Gastroesophageal sphincter (tissue), 4 donors: Measurements from ENCODE around the gene S100A7. TPM values are rescaled to one million over a fixed set of nuclear protein-coding genes. Genes with fewer than 3 reads are reported as not detected.

Source experiments
- ATAC-seq: fragments of 150-250 bp; one replicate; pipeline ENCODE4 v1.9.1; 2016; ENCODE audit warnings: mild to moderate bottlenecking, moderate library complexity
- H3K27ac ChIP-seq, 4 donors: fragments of 200-600 bp; sonication (generic) in 3 of 4; 1 replicate in 3 of 4; 2 replicates in 1 of 4; pipeline ENCODE4 v1.5.1; 2016 to 2019
- H3K27me3 ChIP-seq: fragments of 200-600 bp; sonication (generic); one replicate; pipeline ENCODE4 v1.5.1; 2019
- H3K36me3 ChIP-seq, 2 donors: fragments of 200-600 bp; sonication (generic); one replicate each; pipeline ENCODE4 v1.5.1; 2019; ENCODE audit warnings: control low read depth in 1 of 2
- H3K4me1 ChIP-seq, 3 donors: fragments of 200-600 bp; sonication (generic); 1 replicate in 2 of 3; 2 replicates in 1 of 3; pipeline ENCODE4 v1.5.1; 2016 to 2019; ENCODE audit warnings: control low read depth in 2 of 3
- H3K4me3 ChIP-seq, 2 donors: fragments of 200-600 bp; sonication (generic); one replicate each; pipeline ENCODE4 v1.5.1; 2019; ENCODE audit warnings: mild to moderate bottlenecking in 1 of 2, moderate library complexity in 1 of 2
- H3K9me3 ChIP-seq, 3 donors: fragments of 200-600 bp; sonication (generic); one replicate each; pipeline ENCODE4 v1.5.1; 2017 to 2019; ENCODE audit warnings: control low read depth in 2 of 3
- CTCF ChIP-seq, 4 experiments: fragments of 200-600 bp in 2 of 4; fragments of 450-650 bp in 2 of 4; sonication (generic) in 1 of 4; IDR thresholded peaks; one replicate each; pipeline ENCODE4 v1.5.1; 2017 to 2019; ENCODE audit warnings: antibody characterized with exemption in 4 of 4, mild to moderate bottlenecking in 2 of 4, moderate library complexity in 2 of 4
- EP300 ChIP-seq: sonication (generic); formaldehyde crosslinking; IDR thresholded peaks from one replicate; pipeline ENCODE4 v1.6.1; 2017; ENCODE audit warnings: antibody characterized with exemption, mild to moderate bottlenecking
- POLR2A ChIP-seq, 2 donors: fragments of 450-650 bp; IDR thresholded peaks; one replicate each; pipeline ENCODE4 v1.6.1; 2017; ENCODE audit warnings: antibody characterized with exemption in 2 of 2, mild to moderate bottlenecking in 2 of 2, moderate library complexity in 1 of 2
- POLR2AphosphoS5 ChIP-seq: sonication (generic); formaldehyde crosslinking; IDR thresholded peaks from one replicate; pipeline ENCODE4 v1.6.1; 2017; ENCODE audit warnings: antibody characterized with exemption
- WGBS, 2 donors: methylation state at CpG; one replicate each; pipeline ENCODE4 v1.1.5; 2018; ENCODE audit warnings: low coverage in 1 of 2; 5-methylcytosine and 5-hydroxymethylcytosine counted together
- total RNA-seq, 4 donors: library from RNA; depleted of rRNA; stranded (reverse); fragments of >200 nt; gene quantifications; one replicate each; pipeline ENCODE4 v1.1.0, GENCODE V29; 2016

Gene S100A7
- total RNA-seq, 4 donors from 2014 or later: 33.0 to 253 TPM; not detected in 2

GRCh38 chr1:153495536-153495935 lies 35.1 kb upstream of the S100A7 start:
- ATAC-seq: no peak

GRCh38 chr1:153494976-153495535 lies 34.6 kb upstream of the S100A7 start:
- H3K4me1 ChIP-seq: peaks cover 0 to 27% (median 13%) of the 10 kb centered on the region in 3 donors
- H3K27me3 ChIP-seq: no peaks in the 10 kb centered on the region
- TF ChIP-seq POLR2A (IDR thresholded peaks at IDR 0.05) (no peak), POLR2AphosphoS5 (no peak), CTCF (IDR thresholded peaks at IDR 0.05) (peak; percentile 87 to 92 (median 88))
- no peak overlapping the region for H3K4me3 ChIP-seq
- no peaks in the 10 kb centered on the region for H3K9me3 ChIP-seq
- no peak for ATAC-seq
- no peaks in the 10 kb centered on the region for H3K36me3 ChIP-seq
- H3K27ac ChIP-seq: no peak overlapping the region
- 19 to 43% methylated on average over 3 of the region's 6 CpGs for WGBS, 2 donors

More at GRCh38 chr1:153495536-153495935, 35.1 kb upstream of the S100A7 start:
- H3K27ac ChIP-seq: no peak overlapping the region
- H3K4me3 ChIP-seq: no peak overlapping the region
- H3K27me3 ChIP-seq: no peaks in the 10 kb centered on the region
- no peaks in the 10 kb centered on the region for H3K9me3 ChIP-seq
- H3K36me3 ChIP-seq: no peaks in the 10 kb centered on the region
- 51% methylated on average over 4 of the region's 6 CpGs; no CpG with 5 or more reads in 1 of the 2 donors for WGBS, 2 donors
- TF ChIP-seq CTCF (IDR thresholded peaks at IDR 0.05) (no peak), POLR2AphosphoS5 (no peak), EP300 (no peak), POLR2A (IDR thresholded peaks at IDR 0.05) (no peak)
- H3K4me1 ChIP-seq: peaks cover 0 to 22% (median 12%) of the 10 kb centered on the region in 3 donors

GRCh38 chr1:153493343-153493960 lies 33.0 kb upstream of the S100A7 start:
- ATAC-seq: no peak
- WGBS, 2 donors: 75 to 81% methylated on average over 4 to 5 of the region's 6 CpGs
- no peaks in the 10 kb centered on the region for H3K36me3 ChIP-seq
- H3K9me3 ChIP-seq: no peaks in the 10 kb centered on the region
- H3K4me3 ChIP-seq: no peak overlapping the region
- TF ChIP-seq EP300 (no peak), POLR2A (IDR thresholded peaks at IDR 0.05) (no peak), POLR2AphosphoS5 (no peak), CTCF (IDR thresholded peaks at IDR 0.05) (no peak)
- H3K4me1 ChIP-seq: peaks cover 0 to 37% (median 13%) of the 10 kb centered on the region in 3 donors
- H3K27me3 ChIP-seq: no peaks in the 10 kb centered on the region
- H3K27ac ChIP-seq: peak overlapping the region in 1 of 4 donors; percentile 20

- no peaks in the 10 kb centered on the region for H3K27me3 ChIP-seq
- peak overlapping the region; percentile 35 to 83 (median 66) for H3K27ac ChIP-seq
- no peaks in the 10 kb centered on the region for H3K36me3 ChIP-seq
- H3K4me1 ChIP-seq: peaks cover 0 to 40% (median 13%) of the 10 kb centered on the region in 3 donors
- H3K9me3 ChIP-seq: no peaks in the 10 kb centered on the region
- H3K4me3 ChIP-seq: no peak overlapping the region
- TF ChIP-seq CTCF (IDR thresholded peaks at IDR 0.05) (no peak), POLR2AphosphoS5 (peak; percentile 86)
- ATAC-seq: peak; percentile 94
- WGBS, 2 donors: 17 to 70% methylated on average over 2 to 10 of the region's 12 CpGs
These were observed 30.0 kb upstream of the S100A7 start for GRCh38 chr1:153490272-153491051.
